ENCODE data around the gene PLEKHM1. TPM values are rescaled to one million over a fixed set of nuclear protein-coding genes. Genes with fewer than 3 reads are reported as not detected.

Gene PLEKHM1
- total RNA-seq, 1 experiment from 2014 or later: 28.5 TPM

GRCh38 chr17:45387739-45388138, 102.8 kb downstream of the PLEKHM1 start:
- intact Hi-C loops (cut with micrococcal nuclease; ENCODE audit: unreplicated experiment) (loop anchor here (5.0 kb wide), 1 partner anchor 110 kb away; no protein-coding TSS in a partner anchor), in situ Hi-C loops (cut with HindIII; ENCODE audit: low pct_unique_long_range_greater_than_20kb, low sequenced_read_pairs) (no loop called here)
- ATAC-seq: no peak

GRCh38 chr17:45386178-45386577, 104.3 kb downstream of the PLEKHM1 start:
- CTCF ChIA-PET: no interaction called here
- Histone ChIP-seq H3K27ac (ENCODE audit: low read length) (peak overlapping the region; percentile 86), H3K36me3 (ENCODE audit: control insufficient read depth, insufficient read depth, low read length) (no peaks in the 10 kb centered on the region), H3K9me3 (ENCODE audit: control insufficient read depth, insufficient read depth, low read depth, low read length) (no peaks in the 10 kb centered on the region), H3K4me3 (ENCODE audit: low read depth in 2 of 2, low read length in 2 of 2) (no peak overlapping the region), H3K4me1 (ENCODE audit: control insufficient read depth, insufficient read depth, low read length) (peaks cover 36% of the 10 kb centered on the region), H3K27me3 (ENCODE audit: control insufficient read depth, insufficient read depth, low read length) (no peaks in the 10 kb centered on the region)
- POLR2A ChIA-PET: no interaction called here
- in situ Hi-C loops (cut with HindIII; ENCODE audit: low pct_unique_long_range_greater_than_20kb, low sequenced_read_pairs): no loop called here
- TF ChIP-seq SIN3A (IDR thresholded peaks at IDR 0.05; ENCODE audit: borderline replicate concordance, insufficient read depth, low read depth, low read length) (no peak), REST (IDR thresholded peaks at IDR 0.05; ENCODE audit: insufficient read depth in 1 of 2, low read depth in 2 of 2, low read length in 1 of 2) (no peak), CTCF (IDR thresholded peaks at IDR 0.05) (no peak), POLR2AphosphoS5 (IDR thresholded peaks at IDR 0.05; ENCODE audit: low read depth, low read length) (no peak), TCF7L2 (IDR thresholded peaks at IDR 0.05; ENCODE audit: low read depth, low read length) (no peak)
- intact Hi-C loops (cut with micrococcal nuclease; ENCODE audit: unreplicated experiment): loop anchor here (5.0 kb wide), 1 partner anchor 109 kb away; no protein-coding TSS in a partner anchor
- ATAC-seq: no peak
- no peak for DNase-seq (ENCODE audit: low read depth, low spot score)
- no TSS peak for BruUV-seq (replicated peaks)

More at GRCh38 chr17:45387739-45388138, 102.8 kb downstream of the PLEKHM1 start:
- Histone ChIP-seq H3K9me3 (ENCODE audit: control insufficient read depth, insufficient read depth, low read depth, low read length) (no peaks in the 10 kb centered on the region), H3K4me3 (ENCODE audit: low read depth in 2 of 2, low read length in 2 of 2) (no peak overlapping the region), H3K27me3 (ENCODE audit: control insufficient read depth, insufficient read depth, low read length) (no peaks in the 10 kb centered on the region), H3K36me3 (ENCODE audit: control insufficient read depth, insufficient read depth, low read length) (no peaks in the 10 kb centered on the region), H3K4me1 (ENCODE audit: control insufficient read depth, insufficient read depth, low read length) (peaks cover 28% of the 10 kb centered on the region), H3K27ac (ENCODE audit: low read length) (no peak overlapping the region; the same call in 1 of the 2 replicates)
- TF ChIP-seq REST (IDR thresholded peaks at IDR 0.05; ENCODE audit: insufficient read depth in 1 of 2, low read depth in 2 of 2, low read length in 1 of 2) (no peak), POLR2AphosphoS5 (IDR thresholded peaks at IDR 0.05; ENCODE audit: low read depth, low read length) (no peak), SIN3A (IDR thresholded peaks at IDR 0.05; ENCODE audit: borderline replicate concordance, insufficient read depth, low read depth, low read length) (no peak), CTCF (IDR thresholded peaks at IDR 0.05) (no peak), TCF7L2 (IDR thresholded peaks at IDR 0.05; ENCODE audit: low read depth, low read length) (no peak)
- no TSS peak for BruUV-seq (replicated peaks)
- ChIA-PET CTCF (no interaction called here), POLR2A (interaction anchor here (0.5 kb wide), 1 partner anchor 16 kb away, joined by 4 read pairs; no protein-coding TSS in a partner anchor)
- DNase-seq (ENCODE audit: low read depth, low spot score): no peak

Measured in Panc1 (cell line).